OCI-LY3 (cell line): ENCODE data around the gene ARSA.

Experiments used
- CTCF ChIP-seq: fragments of 200-600, 300-600 bp; sonication (generic); IDR thresholded peaks from 2 replicates; pipeline ENCODE4 v1.5.1; 2014; ENCODE audit warnings: antibody characterized with exemption, low read length, low read depth
- EZH2phosphoT487 ChIP-seq: fragments of 200-600 bp; shearing (Covaris generic); IDR thresholded peaks from 2 replicates; pipeline ENCODE4 v1.6.1; 2018; ENCODE audit warnings: antibody characterized with exemption, mixed run types, low read depth

DNA sequence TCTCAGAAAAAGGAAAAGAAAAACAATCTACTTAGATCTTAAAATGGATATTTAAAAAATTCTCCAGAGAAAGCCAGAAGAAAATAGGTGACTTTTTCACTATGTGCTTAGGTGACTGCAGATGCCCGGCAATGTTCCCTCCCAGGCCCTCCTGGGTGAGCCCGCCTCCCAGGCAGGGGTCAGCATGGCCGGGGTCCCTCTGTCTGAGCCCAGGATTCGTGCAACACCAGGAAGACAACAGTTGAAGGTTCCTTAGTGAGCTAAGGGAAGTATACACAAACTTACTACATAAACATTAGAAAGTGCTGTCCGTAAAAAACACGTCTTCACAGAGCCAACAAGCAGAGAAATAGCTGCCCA, 15.8 kb downstream of the ARSA start:
- TF ChIP-seq CTCF = no peak
- TF ChIP-seq EZH2phosphoT487 = no peak
